VCaP (cell line): ENCODE measurements around the gene TDG.
A peak's percentile ranks its signal among the peaks of the same experiment; 100 is the strongest.

Experiments
- H3K27ac ChIP-seq: fragments of 450-650 bp; 2 replicates; pipeline ENCODE4 v1.5.1; 2017
- CTCF ChIP-seq: fragments of 450-650 bp; conservative IDR thresholded peaks from 2 replicates; pipeline ENCODE4 v1.5.1; 2017; ENCODE audit warnings: mild to moderate bottlenecking, moderate library complexity

Gene TDG

GRCh38 chr12:103948746-103949406 lies 16.8 kb upstream of the TDG start:
- H3K27ac ChIP-seq, result no peak overlapping the region
- TF ChIP-seq CTCF, result no peak

GRCh38 chr12:103952497-103952896 lies 13.2 kb upstream of the TDG start:
- TF ChIP-seq CTCF, result no peak
- H3K27ac ChIP-seq, result no peak overlapping the region

GRCh38 chr12:103955811-103956508 lies 9.7 kb upstream of the TDG start:
- H3K27ac ChIP-seq, result peak overlapping the region; percentile 95
- TF ChIP-seq CTCF, result no peak

- TF ChIP-seq CTCF, result no peak
- H3K27ac ChIP-seq, result peak overlapping the region; percentile 95
Measured at GRCh38 chr12:103956509-103957027, 9.1 kb upstream of the TDG start.

GRCh38 chr12:103957865-103958388 lies 7.7 kb upstream of the TDG start:
- TF ChIP-seq CTCF, result no peak
- H3K27ac ChIP-seq, result peak overlapping the region; percentile 95

- H3K27ac ChIP-seq, result peak overlapping the region; percentile 95
- TF ChIP-seq CTCF, result no peak
Measured at GRCh38 chr12:103958621-103959020, 7.1 kb upstream of the TDG start.

GRCh38 chr12:103960616-103961227 lies 5.0 kb upstream of the TDG start:
- no peak overlapping the region for H3K27ac ChIP-seq
- no peak for TF ChIP-seq CTCF
